ES-I3 (cell line): ENCODE results near the gene PCDH18.

Experiments used
- H3K36me3 ChIP-seq: 2 replicates; pipeline ENCODE4 v1.6.1; 2013; ENCODE audit warnings: mild to moderate bottlenecking, low read length, control low read depth, moderate library complexity; ENCODE audit not compliant: insufficient read depth
- H3K4me1 ChIP-seq: 2 replicates; pipeline ENCODE4 v1.6.1; 2013; ENCODE audit warnings: mild to moderate bottlenecking, control low read depth, low read length; ENCODE audit not compliant: insufficient read depth
- H3K9ac ChIP-seq: 2 replicates; pipeline ENCODE4 v1.6.1; 2013; ENCODE audit warnings: low read depth, mild to moderate bottlenecking, low read length, moderate library complexity
- H3K9me3 ChIP-seq: 2 replicates; pipeline ENCODE4 v1.6.1; 2013; ENCODE audit warnings: mild to moderate bottlenecking, low read length, moderate library complexity; ENCODE audit not compliant: control insufficient read depth, insufficient read depth

Gene PCDH18

DNA sequence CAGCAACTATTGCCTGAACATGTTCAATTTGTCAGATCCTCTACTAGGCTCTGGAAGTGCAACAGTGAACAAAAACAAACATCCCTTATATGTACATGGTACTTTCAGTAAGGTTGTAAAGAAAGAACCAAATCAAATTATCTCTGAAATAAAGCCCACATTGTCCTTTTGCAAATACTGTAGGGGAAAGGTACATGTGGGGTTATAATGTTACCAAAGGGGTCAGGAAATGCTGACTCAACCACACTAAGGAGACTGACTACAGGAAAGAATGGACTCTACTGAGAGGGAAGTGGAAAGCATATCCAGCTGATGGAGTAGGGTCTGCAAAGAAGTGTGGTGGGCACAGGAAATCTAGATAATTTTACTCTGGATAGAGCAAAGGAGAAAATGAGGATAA, 61.5 kb downstream of the PCDH18 start:
- Histone ChIP-seq H3K9me3 (peaks cover 10% of the 10 kb centered on the region), H3K36me3 (no peaks in the 10 kb centered on the region), H3K9ac (no peak overlapping the region), H3K4me1 (no peaks in the 10 kb centered on the region)
